GM18951 (cell line): ENCODE measurements around the gene USP9Y.
"Not testable (repeated sequence)": the region's sequence is repeated elsewhere in the genome, so short reads cannot be mapped to it uniquely, and the experiment has no call there.

Experiments used
- POLR2A ChIP-seq: IDR thresholded peaks from 4 replicates; pipeline ENCODE4 v1.6.1; 2011; ENCODE audit warnings: mild to moderate bottlenecking; ENCODE audit not compliant: insufficient read length, insufficient read depth; ENCODE audit errors: extremely low read depth
- in situ Hi-C: fragments of 300-500 bp; cut with MboI; formaldehyde crosslinking; loops from one replicate; pipeline ENCODE4 v1.12.0; 2022; ENCODE audit warnings: low sequenced_read_pairs, mixed read lengths, inconsistent platforms; ENCODE audit not compliant: unreplicated experiment

The USP9Y gene, protein sequence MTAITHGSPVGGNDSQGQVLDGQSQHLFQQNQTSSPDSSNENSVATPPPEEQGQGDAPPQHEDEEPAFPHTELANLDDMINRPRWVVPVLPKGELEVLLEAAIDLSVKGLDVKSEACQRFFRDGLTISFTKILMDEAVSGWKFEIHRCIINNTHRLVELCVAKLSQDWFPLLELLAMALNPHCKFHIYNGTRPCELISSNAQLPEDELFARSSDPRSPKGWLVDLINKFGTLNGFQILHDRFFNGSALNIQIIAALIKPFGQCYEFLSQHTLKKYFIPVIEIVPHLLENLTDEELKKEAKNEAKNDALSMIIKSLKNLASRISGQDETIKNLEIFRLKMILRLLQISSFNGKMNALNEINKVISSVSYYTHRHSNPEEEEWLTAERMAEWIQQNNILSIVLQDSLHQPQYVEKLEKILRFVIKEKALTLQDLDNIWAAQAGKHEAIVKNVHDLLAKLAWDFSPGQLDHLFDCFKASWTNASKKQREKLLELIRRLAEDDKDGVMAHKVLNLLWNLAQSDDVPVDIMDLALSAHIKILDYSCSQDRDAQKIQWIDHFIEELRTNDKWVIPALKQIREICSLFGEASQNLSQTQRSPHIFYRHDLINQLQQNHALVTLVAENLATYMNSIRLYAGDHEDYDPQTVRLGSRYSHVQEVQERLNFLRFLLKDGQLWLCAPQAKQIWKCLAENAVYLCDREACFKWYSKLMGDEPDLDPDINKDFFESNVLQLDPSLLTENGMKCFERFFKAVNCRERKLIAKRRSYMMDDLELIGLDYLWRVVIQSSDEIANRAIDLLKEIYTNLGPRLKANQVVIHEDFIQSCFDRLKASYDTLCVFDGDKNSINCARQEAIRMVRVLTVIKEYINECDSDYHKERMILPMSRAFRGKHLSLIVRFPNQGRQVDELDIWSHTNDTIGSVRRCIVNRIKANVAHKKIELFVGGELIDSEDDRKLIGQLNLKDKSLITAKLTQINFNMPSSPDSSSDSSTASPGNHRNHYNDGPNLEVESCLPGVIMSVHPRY (N-terminal part only)

DNA sequence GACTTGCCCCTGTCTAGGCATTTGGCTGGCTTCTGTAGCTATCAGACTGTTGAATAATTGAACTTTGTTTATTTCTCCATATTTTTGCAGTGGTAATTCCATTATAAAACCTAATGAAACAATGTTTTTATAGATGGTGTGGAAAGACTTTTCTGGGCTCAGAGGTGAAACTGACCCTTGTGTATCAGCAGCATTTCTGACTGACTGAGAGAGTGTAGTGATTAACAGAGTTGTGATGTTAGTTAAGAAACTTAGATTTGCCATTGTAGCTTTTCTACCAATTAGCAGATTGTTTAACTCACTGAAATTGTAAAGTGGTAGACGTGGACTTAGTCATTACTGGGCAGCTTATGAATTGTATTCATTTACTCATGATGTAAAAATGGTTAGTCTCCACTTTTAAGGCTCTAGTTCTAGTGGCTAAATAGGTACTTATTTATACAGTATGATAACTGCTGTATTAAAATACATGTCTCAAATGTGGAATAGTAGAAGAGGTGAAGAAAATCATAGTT lies at the start of gene USP9Y:
USP9Y (plus strand) TSS at position 51 of the 515 bp plus-strand sequence. CDS start 8,217 bp downstream, outside the sequence.
- in situ Hi-C loops = no loop called here

DNA sequence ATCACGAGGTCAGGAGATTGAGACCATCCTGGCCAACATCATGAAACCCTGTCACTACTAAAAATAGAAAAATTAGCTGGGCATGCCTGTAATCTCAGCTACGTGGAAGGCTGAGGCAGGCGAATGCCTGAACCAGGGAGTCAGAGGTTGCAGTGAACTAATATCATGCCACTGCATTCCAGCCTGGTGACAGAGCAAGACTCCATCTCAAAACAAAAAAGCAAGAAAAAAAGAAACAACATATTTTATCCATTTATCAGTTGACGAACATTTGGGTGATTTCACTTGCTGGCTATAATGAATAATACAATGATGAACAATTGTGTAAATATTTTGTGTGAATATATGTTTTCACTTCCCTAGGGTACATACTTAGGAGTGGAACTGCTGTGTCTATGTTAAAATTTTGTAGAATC lies 49.4 kb upstream of the USP9Y start:
- in situ Hi-C loops = no loop called here
- no peak for TF ChIP-seq POLR2A

More for the DNA sequence above, at the start of gene USP9Y:
- no peak for TF ChIP-seq POLR2A

DNA sequence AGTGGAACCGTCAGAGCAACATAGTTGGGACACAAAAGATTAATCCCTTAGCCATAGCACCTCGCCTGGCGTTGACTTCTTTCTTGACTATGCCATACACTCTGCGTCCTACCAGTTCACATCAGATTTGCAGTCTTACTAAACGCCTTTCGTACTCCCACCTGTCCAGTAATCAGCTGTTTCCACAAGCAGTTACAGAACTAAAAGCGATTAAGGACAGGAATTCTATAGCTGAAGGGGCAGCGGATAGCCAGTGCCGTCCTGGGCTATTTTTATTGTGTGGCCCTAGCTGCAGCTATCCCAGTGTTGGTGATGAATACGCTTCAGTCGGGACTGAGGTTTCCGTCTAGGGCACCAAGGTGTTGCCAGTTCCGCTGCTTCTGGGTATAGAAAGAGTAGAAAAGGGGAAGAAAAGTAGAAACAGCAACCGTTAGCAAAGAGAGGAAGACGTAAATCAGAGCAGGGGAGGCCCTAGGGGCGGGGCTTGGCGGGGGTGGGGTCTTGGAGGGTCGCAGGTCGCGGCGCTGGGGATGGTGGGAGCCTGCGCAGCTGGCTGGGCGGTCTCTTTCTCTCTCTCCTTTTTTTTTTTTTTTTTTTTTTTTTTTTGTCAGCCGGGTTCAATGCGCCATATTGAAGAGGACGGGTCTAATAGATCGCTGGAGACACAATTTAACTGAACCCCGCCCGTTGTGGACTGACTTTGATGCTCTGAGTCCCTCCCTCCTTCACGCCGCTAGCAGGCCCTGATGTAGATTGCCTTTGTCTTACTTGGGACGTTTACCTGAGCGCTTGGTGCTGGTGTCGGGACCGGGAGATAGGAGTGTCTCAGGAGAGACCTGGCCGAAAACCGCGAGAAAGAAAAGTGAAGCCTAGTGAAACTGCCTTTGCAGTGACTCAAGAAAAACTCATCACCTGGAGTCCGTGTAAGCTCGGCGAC lies 39.0 kb upstream of the USP9Y start:
- in situ Hi-C loops = no loop called here
- no peak for TF ChIP-seq POLR2A

DNA sequence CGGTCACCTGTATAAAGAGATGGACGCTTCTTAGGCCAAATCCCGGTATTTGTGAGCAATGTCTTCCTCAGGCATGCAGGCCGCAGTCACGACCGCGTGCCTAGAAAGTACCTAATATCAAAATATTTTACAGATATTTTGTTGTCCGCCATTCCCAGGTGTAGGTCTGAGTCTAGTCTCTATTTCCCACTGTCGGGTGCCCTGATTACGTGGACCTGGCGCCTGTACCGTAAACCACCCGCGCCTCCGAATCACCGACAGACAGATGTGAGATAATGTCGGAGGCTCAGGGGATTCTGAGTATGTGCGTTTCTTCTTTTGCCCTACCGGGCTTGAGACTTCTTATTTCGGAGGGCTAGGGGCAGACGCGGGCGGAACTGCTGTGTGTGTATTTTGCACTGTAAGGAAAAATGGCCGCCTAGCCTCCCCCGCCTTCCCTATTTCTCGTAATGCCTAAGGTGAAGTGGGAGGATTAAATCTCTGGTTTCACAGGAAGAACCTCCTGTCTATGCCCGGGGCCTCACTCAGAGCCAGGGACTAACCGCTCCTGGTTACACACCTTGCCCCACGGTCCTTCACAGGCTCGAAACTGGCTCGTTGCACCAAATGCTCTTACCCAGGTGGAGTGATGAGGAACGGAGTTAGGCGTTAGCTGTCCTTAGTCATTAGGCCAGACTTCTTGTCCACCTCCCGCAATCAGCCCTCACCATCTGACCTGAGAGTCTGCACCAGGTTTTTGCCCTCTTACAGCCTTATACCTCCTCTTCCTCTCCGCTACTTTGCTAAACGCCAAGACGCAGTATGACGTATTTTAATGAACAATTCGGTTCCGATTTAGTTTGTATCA lies 38.1 kb upstream of the USP9Y start:
- in situ Hi-C loops = no loop called here
- TF ChIP-seq POLR2A = no peak

DNA sequence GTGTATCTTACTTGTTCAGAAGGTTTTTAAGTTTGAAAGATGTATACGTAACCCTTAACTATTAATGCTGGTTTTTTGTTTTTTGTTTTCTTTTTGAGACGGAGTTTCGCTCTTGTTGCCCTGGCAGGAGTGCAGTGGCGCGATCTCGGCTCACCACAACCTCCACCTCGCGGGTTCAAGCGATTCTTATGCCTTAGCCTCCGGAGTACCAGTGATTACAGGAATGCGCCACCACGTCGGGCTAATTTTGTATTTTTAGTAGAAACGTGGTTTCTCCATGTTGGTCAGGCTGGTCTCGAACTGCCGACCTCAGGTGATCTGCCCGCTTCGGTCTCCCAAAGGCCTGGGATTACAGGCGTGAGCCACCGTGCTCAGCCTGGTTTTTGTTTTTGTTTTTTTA lies 37.2 kb upstream of the USP9Y start:
- in situ Hi-C loops = not testable (repeated sequence)

DNA sequence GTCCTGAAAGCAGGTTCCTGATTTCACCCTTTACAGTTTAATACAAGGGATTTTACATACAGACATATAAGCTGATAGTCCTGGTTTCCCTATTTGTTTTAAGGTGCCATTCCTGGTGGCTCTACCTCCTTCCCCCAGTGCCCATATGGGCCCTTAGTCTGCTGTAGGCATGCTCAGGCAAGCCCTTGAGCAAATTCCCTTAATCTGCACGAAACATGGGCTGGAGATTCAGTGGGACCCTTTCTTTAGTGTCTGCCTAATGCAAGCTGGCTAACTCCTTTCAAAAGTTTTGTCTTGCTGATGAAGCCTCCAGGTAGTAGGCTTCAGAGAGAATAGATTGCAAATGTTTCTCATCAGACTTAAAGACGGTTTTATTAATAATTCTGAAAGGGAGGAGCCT lies 22.9 kb upstream of the USP9Y start:
- TF ChIP-seq POLR2A = no peak
- in situ Hi-C loops = no loop called here

DNA sequence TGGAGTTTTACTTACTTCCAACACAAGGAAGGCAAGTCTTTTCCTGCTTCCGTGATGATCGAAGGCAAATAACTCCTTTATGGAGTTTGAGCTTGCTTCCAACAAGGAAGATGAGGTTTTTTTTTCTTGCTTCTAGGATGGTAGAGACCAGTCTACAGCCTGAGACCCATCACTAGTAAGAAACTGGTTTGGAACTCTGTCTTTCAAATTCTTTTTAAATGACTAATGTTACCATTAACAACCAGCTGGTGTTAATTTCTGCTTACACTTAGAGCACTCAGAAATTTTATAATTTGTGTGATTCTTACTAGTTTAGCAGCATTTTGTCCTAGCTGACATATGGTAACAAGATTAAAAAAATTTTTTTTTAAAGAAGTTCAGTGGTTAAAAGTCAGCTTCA lies 19.5 kb upstream of the USP9Y start:
- in situ Hi-C loops = no loop called here
- no peak for TF ChIP-seq POLR2A

DNA sequence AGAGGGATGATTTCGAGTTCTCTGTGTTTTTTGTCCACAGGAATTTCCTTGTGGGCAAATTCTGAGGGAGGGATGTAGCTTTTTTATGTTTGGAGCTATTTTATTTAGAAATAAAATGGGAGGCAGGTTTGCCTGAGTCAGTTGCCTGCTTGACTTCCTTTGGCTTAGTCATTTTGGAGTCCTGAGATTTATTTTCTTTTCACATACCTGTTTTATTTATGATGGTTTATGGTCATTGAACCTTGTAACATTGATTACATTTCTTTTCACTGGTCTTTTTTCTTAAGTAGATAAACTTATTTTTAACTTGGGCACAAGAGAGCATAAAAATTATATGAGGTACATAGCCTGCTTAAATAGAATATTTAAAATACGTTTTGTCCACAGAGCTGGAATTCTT lies 12.7 kb upstream of the USP9Y start:
- no peak for TF ChIP-seq POLR2A
- in situ Hi-C loops = no loop called here

DNA sequence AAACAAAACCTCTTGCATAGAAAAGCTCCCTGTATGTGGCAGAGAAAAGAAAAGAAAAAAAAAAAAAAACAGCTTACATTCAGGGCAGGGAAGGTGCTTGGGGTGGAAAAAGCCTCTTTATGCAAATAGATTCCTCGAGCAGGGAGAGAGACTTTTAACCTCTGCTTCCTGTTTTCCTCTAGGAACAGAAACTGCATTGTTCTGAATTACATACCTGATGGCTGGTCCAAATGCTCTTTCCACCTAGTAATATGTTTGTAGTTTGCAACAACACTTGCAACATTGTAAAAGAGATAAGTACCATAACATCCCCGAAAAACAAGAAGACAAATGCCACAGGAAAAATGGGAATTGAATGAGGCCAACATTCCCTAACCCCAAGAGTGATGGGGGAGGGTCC lies 944 bp upstream of the USP9Y start:
- TF ChIP-seq POLR2A = no peak
- in situ Hi-C loops = no loop called here

DNA sequence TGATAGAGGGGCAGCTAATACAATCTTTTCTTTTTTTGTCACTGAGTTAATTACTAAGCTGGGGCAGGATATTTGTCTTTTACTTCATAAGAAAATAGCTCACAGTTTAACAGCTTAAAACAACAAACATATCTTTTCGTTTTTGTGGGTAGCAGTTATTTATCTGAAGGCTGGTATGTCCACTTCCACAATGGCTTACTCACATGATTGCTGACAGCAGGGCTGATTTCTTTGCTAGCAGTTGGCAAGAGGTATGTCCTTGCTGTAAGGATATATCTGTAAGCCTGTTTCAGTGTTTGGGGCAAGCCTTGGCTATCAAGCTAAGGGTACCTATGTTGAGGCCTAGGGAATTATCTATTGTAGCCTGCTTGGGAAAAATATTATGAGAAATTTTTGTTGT lies 1.1 kb downstream of the USP9Y start:
- in situ Hi-C loops = no loop called here
- no peak for TF ChIP-seq POLR2A

DNA sequence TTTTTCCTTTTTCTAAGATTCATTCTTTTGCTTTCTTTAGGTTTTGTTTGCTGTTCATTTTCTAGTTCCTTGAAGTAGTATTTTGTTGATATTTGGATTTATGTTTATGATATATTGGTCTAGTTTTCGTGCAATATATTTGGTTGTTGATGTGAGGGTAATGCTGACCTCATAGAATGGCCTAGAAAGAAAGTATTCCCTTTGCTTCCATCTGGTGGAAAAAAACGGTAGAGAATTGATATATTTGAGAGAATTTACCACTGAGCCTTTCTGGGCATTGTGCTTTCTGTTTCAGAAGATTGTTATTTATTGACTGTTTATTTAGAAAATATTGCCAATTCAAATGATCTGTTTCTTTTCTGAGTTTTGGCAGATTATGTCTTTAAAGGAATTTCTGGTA lies 9.4 kb downstream of the USP9Y start:
- in situ Hi-C loops = no loop called here
- no peak for TF ChIP-seq POLR2A

DNA sequence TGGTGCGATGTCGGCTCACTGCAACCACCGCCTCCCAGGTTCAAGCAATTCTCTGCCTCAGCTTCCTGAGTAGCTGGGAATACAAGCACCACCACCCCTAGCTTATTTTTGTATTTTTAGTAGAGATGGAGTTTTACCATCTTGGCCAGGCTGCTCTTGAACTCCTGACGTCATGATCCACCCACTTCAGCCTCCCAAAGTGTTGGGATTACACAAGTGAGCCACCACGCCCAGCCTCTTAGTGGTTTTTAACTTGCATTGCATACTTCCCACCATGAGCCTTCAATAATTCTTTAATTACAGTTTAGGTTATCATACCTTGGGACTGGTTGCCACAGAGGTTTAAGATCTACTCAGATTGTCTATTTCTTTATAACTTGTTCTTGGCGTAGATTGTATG lies 14.3 kb downstream of the USP9Y start:
- no peak for TF ChIP-seq POLR2A
- in situ Hi-C loops = no loop called here
